T47D (cell line): ENCODE measurements around the gene NMNAT3.

Experiments
- DNase-seq, 2 experiments: peaks; one replicate each; pipeline versions ENCODE4 v3.0.0 to v3.0.0-alpha.2; 2011 to 2012; ENCODE audit warnings: low read depth in 1 of 2, low spot score in 1 of 2
- JUND ChIP-seq: IDR thresholded peaks from 2 replicates; pipeline ENCODE4 v1.6.1; 2012; ENCODE audit warnings: low read depth
- in situ Hi-C: cut with HindIII; loops from 2 replicates; pipeline ENCODE4 v1.10.0; 2016; ENCODE audit warnings: low sequenced_read_pairs, low pct_unique_long_range_greater_than_20kb

Gene NMNAT3

DNA sequence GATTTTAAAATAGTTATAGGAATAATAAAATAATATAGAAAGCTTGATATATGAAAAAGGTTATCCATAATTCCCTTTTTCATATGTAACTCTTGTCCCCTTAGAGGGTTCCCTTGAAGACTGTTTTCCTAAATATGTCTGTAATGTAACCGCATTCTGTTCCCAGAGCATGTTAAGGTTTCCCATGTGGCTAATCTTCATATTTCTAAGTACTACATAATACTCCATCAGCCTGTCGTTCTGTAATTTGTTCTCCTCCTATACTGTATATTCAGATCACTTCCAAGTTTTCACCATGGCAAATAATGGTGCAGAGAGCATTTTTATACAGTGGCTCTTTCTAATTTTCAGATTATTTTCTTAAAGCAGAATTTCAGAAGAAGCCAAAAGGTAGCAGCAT is 6.7 kb downstream of the NMNAT3 start:
- in situ Hi-C loops = no loop called here
- no peak for TF ChIP-seq JUND

DNA sequence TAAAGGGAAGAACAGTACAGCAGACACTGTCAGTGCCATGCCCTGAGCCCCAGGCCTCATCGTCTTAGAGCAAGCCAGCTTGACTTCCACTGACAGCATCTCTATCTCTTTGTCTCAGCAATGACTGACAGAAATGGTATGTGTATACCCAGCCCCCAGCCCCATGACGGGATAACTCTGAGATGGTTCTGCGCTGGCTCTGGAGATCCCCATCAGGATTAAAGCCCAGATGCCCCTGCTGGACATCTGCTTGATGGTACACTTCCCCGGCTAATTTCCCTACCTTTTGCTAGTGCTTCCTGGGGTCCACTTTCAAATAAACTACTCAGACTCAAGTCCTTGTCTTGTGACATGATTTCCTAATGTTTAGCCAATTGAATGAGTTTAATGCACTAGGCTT is 7.6 kb downstream of the NMNAT3 start:
- in situ Hi-C loops = no loop called here
- no peak for TF ChIP-seq JUND
- no peak for DNase-seq

More for the DNA sequence above, 6.7 kb downstream of the NMNAT3 start:
- DNase-seq = no peak

DNA sequence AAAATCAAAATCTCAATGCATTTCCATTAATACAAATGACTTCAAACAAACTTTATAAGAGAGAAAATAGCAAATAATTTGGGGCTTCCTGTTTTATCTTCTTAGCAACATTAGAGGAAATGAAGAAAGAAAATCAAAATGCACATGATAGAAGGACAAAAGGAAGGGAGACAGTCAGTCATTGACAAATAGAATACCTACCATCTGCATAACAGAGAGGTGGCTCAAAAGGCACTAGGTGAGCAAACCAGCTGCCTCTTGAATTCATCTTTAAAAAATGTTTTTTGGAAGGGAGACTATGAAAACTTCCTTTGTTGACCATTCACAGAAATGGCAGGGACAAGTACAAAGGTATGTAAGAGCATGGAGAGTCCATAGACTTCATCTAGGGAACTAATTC is 9.4 kb downstream of the NMNAT3 start:
- DNase-seq = no peak
- in situ Hi-C loops = no loop called here
- TF ChIP-seq JUND = no peak

DNA sequence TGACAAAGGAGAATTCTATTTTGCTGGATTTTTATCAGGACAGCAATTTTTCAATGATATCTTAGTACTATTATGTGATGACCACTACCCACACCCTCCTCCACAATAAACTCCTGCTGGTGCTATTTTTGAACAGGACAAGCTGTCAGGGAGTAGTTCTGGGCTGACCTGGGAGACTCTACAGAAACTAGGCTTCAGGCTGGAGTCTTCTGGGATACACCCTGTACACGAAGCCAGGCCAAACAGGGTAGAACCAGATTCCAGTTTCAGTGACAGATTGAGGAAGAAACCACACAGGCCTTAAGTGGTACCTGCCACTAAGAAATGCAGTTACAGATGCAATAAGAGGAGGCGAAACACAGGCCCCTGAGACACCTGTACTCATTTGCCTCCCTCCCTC is 12.8 kb downstream of the NMNAT3 start:
- in situ Hi-C loops = no loop called here
- no peak for TF ChIP-seq JUND
- no peak for DNase-seq

- DNase-seq = no peak
- TF ChIP-seq JUND = no peak
- in situ Hi-C loops = no loop called here
Observed at GRCh38 chr3:139660269-139660668, 17.5 kb downstream of the NMNAT3 start.

DNA sequence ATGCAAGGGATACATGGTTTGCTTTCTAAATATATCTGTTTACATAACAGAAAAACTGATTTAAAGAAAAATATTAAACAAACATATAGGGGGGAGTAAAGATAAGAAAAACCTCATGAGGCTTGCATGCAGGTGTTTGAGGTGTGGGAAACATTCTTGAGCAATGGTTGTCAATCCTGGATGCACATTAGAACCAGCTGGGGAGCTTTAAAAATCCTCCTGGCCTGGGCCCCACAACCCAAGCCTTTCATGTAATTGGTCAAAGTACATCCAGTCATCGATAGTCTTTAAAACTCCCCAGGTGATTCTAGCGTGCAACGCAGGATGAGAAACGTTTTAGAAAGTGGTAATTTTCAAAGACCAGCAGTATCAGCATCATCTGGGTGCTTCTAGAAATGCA is 18.3 kb downstream of the NMNAT3 start:
- no peak for TF ChIP-seq JUND
- in situ Hi-C loops = no loop called here
- no peak for DNase-seq

DNA sequence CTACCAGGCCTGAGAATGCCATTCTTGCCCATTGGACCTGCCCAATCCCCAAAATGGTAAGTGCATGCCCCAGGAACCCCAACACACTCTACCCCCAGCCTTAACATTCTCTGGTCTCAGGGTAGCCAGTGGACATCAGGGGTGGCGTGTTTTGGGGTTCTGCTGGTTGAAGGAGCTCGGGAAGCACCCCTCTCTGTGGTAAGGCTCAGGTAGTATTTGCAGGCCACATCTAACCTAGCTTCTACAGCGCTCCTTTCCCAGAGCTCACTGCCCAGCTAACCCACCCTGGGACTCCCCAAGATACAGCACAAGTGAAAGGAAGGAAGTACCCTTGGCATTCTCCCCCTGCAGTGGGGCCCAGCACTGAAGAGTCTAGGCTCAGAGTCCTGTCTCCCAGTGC is 19.8 kb downstream of the NMNAT3 start:
- no peak for TF ChIP-seq JUND
- in situ Hi-C loops = no loop called here
- no peak for DNase-seq

GRCh38 chr3:139657434-139657833 is 20.3 kb downstream of the NMNAT3 start:
- no peak for TF ChIP-seq JUND
- DNase-seq = no peak
- in situ Hi-C loops = no loop called here

DNA sequence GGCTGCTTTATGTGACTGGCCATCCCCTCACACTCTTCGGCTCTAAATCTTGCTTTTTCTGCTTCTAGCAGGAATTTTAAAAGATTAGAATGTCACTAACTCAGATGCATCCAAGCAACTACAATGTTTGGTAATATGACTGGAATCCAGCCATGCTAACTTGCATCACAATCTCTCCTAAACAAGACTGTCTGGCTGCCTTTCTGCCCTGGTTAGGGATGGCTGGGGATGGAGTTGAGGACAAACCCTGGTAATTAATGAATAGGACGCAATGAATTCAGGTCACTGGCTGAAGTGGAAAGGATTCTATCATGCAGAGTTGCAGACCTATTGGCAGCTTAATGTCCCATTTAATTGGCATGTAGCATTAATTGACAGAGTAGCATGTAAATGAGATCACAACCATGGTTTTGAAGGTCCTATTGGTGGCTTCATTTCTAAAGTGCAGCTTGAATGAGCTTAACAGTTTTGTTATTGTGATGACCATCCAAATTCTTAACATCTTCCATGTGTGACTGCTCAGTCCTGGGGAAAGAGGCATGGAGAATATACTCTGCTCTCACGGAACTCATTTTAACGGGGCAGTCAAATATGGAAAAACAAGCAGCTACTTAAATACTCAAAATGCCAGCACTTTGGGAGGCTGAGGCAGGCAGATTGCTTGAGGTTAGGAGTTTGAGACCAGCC is 21.7 kb downstream of the NMNAT3 start:
- in situ Hi-C loops = no loop called here
- TF ChIP-seq JUND = no peak
- peak in 1 of 2 experiments; percentile 46 for DNase-seq

DNA sequence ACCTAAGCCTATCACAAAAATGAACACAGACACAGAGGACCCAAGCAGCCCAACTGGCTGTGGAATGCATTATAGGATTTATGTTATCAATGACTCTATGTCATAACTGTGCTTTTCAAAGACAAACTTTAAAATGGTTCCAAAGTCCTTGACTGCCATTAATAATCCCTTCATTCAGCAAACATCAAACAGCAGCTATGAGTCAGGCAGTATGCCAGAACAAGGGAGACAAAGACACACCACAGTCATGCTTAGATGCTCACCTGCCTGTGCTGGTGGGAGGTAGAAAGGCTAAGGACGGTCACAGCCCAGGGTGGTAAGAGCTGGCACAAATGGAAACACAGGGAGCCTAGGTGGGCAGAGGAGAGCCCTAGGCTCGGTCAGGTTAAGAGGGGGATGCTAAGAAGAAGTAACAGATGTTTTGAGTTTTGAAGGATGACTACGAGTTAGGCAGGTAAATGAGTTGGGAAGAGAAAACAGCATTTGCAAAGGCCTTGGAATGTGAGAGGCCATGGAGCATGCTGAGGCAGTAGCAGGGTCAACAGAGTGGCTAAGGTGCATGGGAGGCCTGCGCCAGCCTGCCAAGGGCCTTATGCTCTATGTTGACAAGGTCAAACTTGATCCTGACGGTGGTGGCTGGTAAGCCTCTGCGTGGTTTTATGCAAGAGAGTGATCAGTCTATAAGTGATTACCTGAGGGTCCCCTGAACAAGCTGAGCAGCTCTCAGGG is 23.0 kb downstream of the NMNAT3 start:
- no peak for DNase-seq
- in situ Hi-C loops = no loop called here
- no peak for TF ChIP-seq JUND

DNA sequence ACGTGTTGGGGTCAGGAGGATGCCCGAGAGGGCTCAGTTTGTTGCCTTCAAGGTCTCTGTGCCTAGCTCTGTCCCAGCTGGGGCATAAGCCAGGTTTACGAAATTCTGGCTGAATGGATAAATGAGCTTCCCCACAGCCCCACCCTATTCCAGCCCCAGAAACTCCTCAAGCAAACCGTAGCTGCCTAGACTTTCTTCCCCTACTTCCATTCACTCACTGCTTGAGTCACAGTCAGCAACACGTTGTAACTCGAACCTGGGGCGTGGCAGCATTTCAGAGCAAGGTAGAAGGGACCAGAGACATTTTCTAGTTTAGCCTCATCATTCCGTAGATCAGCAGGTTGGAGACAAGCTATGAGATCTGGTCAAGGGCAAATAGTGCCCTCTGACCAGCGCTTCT is 24.2 kb downstream of the NMNAT3 start:
- no peak for DNase-seq
- in situ Hi-C loops = no loop called here
- TF ChIP-seq JUND = no peak

GRCh38 chr3:139652561-139652960 is 25.2 kb downstream of the NMNAT3 start:
- TF ChIP-seq JUND = no peak
- in situ Hi-C loops = no loop called here

DNA sequence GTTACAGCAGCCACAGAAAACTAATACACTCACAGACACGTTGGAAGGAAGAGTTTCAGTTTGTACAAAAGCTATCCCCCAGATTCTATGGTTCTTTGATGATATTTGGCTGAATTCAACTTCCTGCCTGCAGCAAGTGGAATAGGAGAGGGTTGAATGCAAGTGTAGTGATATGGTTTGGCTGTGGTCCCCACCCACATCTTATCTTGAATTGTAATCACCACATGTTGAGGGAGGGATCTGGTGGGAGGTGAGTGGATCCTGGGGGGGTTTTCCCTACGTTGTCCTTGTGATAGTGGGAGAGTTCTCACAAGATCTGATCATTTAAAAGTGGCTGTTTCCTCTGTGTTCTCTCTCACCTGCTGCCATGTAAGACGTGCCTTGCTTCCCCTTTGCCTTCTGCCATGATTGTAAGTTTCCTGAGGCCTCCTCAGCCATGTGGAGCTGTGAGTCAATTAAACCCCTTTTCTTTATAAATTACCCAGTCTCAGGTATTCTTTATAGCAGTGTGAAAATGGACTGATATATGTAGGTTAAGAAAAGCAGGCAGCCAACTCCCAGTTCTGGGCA is 29.8 kb downstream of the NMNAT3 start:
- no peak for TF ChIP-seq JUND
- no peak for DNase-seq
- in situ Hi-C loops = no loop called here

More at GRCh38 chr3:139652561-139652960, 25.2 kb downstream of the NMNAT3 start:
- no peak for DNase-seq
